ENCODE data around the gene ZNF217.
A peak's percentile ranks its signal among the peaks of the same experiment; 100 is the strongest.
"Not testable (repeated sequence)": the region's sequence is repeated elsewhere in the genome, so short reads cannot be mapped to it uniquely, and the experiment has no call there.

The ZNF217 gene

DNA sequence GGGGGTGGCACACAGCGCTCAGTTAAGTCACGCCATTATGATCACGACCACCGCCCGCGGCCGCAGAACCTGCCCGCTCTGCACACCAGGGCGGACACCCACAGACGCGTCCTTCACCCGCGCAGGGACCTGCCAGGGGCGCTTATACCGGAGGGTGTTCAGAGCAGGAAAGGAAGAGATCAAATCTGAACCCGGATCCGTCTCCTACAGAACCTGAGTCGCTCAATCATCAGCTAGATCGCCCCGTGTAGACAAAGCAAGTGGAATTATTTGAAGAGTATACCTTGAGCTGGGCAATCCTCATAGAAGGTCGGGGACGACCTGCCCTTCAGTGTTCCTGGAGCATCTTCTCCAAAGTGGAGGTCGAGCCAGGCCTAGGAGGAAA is 14.4 kb upstream of the ZNF217 start:
- no peaks in the 10 kb centered on the region for H3K27me3 ChIP-seq (replicated peaks; ENCODE audit: control insufficient read depth, insufficient read depth, low read length, poor library complexity, severe bottlenecking)
- no peak overlapping the region for H3K4me3 ChIP-seq (ENCODE audit: insufficient read depth, low read depth, low read length, poor library complexity, severe bottlenecking)
- DNase-seq, result no peak
- H3K36me3 ChIP-seq (ENCODE audit: control insufficient read depth, insufficient read depth, low read length), result no peaks in the 10 kb centered on the region
- peaks cover 13% of the 10 kb centered on the region for H3K4me1 ChIP-seq (ENCODE audit: control insufficient read depth, insufficient read depth, low read length, poor library complexity, severe bottlenecking)
- H3K9me3 ChIP-seq (ENCODE audit: control insufficient read depth, low read length), result no peaks in the 10 kb centered on the region
- H3K27ac ChIP-seq (ENCODE audit: insufficient read depth, low read length, poor library complexity, severe bottlenecking), result no peak overlapping the region

DNA sequence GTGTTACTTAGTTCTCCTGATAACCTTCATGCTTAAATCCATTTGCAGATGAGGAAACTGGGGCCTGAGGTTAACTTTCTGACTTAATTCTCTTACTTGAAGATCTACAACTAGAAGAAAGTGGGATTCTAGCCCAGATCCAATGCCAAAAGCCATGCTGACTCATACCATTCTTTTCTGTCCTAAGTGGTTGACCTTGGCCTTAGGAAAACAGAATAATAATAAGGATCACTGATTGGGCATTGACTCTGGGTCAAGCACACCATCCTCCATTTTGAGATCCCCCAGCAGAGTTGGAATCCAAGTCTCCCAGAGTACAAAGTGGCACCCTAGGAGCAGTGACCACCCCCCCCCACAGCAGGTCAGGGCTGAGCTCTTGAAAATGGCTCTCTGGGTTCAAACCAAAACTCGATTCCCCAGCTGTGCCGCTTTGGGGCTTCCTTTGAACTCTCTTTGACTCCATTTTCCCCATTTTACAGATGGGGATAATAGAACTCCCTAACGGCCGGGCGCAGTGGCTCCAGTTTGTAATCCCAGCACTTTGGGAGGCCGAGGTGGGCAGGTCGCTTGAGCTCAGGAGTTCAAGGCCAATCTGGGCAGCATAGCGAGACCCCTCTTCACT is 12.8 kb upstream of the ZNF217 start:
- Histone ChIP-seq H3K36me3 (ENCODE audit: control insufficient read depth, insufficient read depth, low read length) (no peaks in the 10 kb centered on the region), H3K4me3 (ENCODE audit: insufficient read depth, low read depth, low read length, poor library complexity, severe bottlenecking) (no peak overlapping the region), H3K9me3 (ENCODE audit: control insufficient read depth, low read length) (no peaks in the 10 kb centered on the region), H3K4me1 (ENCODE audit: control insufficient read depth, insufficient read depth, low read length, poor library complexity, severe bottlenecking) (peaks cover 13% of the 10 kb centered on the region), H3K27me3 (replicated peaks; ENCODE audit: control insufficient read depth, insufficient read depth, low read length, poor library complexity, severe bottlenecking) (no peaks in the 10 kb centered on the region), H3K27ac (ENCODE audit: insufficient read depth, low read length, poor library complexity, severe bottlenecking) (no peak overlapping the region)
- no peak for DNase-seq

DNA sequence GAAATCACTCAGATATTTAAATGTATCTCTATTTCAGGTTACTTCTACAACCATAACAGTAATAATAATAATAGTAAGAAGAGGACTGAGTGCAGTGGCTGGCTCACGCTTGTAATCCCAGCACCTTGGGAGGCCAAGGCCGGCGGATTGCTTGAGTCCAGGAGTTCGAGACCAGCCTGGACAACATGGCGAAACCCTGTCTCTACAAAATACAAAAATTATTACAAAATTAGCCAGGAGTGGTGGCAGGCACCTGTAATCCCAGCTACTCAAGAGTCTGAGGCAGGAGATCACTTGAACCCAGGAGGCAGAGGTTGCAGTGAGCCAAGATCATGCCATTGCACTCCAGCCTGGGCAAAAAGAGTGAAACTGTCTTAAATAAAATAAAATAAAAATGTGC is 11.8 kb upstream of the ZNF217 start:
- H3K9me3 ChIP-seq (ENCODE audit: control insufficient read depth, low read length); H3K27ac ChIP-seq (ENCODE audit: insufficient read depth, low read length, poor library complexity, severe bottlenecking); DNase-seq; H3K27me3 ChIP-seq (replicated peaks; ENCODE audit: control insufficient read depth, insufficient read depth, low read length, poor library complexity, severe bottlenecking); H3K4me3 ChIP-seq (ENCODE audit: insufficient read depth, low read depth, low read length, poor library complexity, severe bottlenecking); H3K36me3 ChIP-seq (ENCODE audit: control insufficient read depth, insufficient read depth, low read length): not testable (repeated sequence)
- H3K4me1 ChIP-seq (ENCODE audit: control insufficient read depth, insufficient read depth, low read length, poor library complexity, severe bottlenecking), result peaks cover 13% of the 10 kb centered on the region

DNA sequence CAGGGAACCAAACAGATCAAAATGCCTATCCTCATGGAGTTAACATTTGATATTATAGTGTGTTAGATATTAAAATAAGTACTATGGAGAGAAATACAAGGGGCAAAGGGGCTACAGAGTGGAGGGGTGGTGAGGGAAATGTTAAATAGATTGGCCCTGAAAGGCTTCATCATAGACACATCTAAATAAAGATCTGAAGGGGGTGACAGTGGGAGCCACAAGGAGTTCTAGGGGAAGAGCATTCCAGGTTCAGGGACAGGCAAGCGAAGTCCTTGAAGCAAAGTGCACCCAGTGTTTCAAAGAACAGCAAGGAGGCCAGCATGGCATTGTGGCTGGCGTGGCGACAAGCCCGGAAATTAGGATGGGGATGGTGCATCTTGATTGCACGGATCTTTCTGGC is 11.2 kb upstream of the ZNF217 start:
- DNase-seq; H3K27me3 ChIP-seq (replicated peaks; ENCODE audit: control insufficient read depth, insufficient read depth, low read length, poor library complexity, severe bottlenecking); H3K36me3 ChIP-seq (ENCODE audit: control insufficient read depth, insufficient read depth, low read length); H3K27ac ChIP-seq (ENCODE audit: insufficient read depth, low read length, poor library complexity, severe bottlenecking); H3K4me1 ChIP-seq (ENCODE audit: control insufficient read depth, insufficient read depth, low read length, poor library complexity, severe bottlenecking); H3K4me3 ChIP-seq (ENCODE audit: insufficient read depth, low read depth, low read length, poor library complexity, severe bottlenecking); H3K9me3 ChIP-seq (ENCODE audit: control insufficient read depth, low read length): not testable (repeated sequence)

DNA sequence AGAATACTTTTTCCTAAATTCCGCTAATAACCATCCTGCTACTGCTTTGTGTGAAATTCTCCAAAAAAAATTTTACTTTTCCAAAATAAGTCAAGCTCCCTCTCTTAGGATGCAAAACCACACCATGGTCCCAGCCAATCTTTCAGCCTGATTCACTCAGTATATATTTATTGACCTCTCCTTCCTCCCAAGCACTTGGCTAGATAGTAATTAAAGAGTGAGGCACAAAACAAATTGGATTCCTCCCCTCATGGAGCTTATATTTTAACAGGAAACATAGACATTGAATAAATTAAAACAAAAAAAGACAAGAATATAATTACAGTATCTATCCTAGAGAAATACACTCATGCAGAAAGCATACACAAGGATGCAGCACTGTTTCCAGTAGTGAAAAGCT is 9.0 kb upstream of the ZNF217 start:
- no peak for DNase-seq
- Histone ChIP-seq H3K4me1 (ENCODE audit: control insufficient read depth, insufficient read depth, low read length, poor library complexity, severe bottlenecking) (peaks cover 12% of the 10 kb centered on the region), H3K9me3 (ENCODE audit: control insufficient read depth, low read length) (no peaks in the 10 kb centered on the region), H3K36me3 (ENCODE audit: control insufficient read depth, insufficient read depth, low read length) (no peaks in the 10 kb centered on the region), H3K4me3 (ENCODE audit: insufficient read depth, low read depth, low read length, poor library complexity, severe bottlenecking) (no peak overlapping the region), H3K27ac (ENCODE audit: insufficient read depth, low read length, poor library complexity, severe bottlenecking) (no peak overlapping the region), H3K27me3 (replicated peaks; ENCODE audit: control insufficient read depth, insufficient read depth, low read length, poor library complexity, severe bottlenecking) (no peaks in the 10 kb centered on the region)

DNA sequence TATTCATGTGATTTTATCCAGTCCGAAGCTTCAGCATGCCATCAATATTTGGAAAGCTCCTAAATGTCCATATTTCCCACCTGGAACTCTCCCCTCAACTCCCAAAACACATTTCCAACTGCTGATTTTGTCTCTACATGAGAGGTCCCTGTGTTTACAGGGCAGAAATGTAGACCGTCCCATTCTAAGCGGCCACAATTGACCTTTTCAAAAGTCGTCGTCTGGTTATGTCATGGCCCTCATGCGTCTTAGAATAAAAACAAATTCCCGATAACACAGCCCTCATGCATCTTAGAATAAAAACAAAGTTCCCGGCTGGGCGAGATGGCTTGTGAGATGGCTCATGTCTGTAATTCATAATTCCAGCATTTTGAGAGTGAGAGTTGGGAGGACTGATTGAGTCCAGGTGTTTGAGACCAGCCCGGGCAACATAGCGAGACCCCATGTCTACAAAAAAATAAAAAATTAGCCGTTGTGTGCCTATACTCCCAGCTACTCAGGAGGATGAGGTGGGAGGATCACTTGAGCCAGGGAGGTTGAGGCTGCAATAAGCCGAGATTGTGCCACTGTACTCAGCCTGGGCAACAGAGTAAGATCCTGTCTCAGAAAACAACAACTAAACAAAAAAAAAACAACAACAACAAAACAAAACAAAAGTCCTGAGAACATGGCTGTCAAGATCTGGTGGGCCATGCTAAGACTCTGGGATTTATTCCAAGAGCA is 6.4 kb upstream of the ZNF217 start:
- no peak overlapping the region for H3K4me3 ChIP-seq (ENCODE audit: insufficient read depth, low read depth, low read length, poor library complexity, severe bottlenecking)
- peaks cover 15% of the 10 kb centered on the region for H3K4me1 ChIP-seq (ENCODE audit: control insufficient read depth, insufficient read depth, low read length, poor library complexity, severe bottlenecking)
- no peak for DNase-seq
- no peaks in the 10 kb centered on the region for H3K9me3 ChIP-seq (ENCODE audit: control insufficient read depth, low read length)
- no peaks in the 10 kb centered on the region for H3K27me3 ChIP-seq (replicated peaks; ENCODE audit: control insufficient read depth, insufficient read depth, low read length, poor library complexity, severe bottlenecking)
- no peaks in the 10 kb centered on the region for H3K36me3 ChIP-seq (ENCODE audit: control insufficient read depth, insufficient read depth, low read length)
- no peak overlapping the region for H3K27ac ChIP-seq (ENCODE audit: insufficient read depth, low read length, poor library complexity, severe bottlenecking)

DNA sequence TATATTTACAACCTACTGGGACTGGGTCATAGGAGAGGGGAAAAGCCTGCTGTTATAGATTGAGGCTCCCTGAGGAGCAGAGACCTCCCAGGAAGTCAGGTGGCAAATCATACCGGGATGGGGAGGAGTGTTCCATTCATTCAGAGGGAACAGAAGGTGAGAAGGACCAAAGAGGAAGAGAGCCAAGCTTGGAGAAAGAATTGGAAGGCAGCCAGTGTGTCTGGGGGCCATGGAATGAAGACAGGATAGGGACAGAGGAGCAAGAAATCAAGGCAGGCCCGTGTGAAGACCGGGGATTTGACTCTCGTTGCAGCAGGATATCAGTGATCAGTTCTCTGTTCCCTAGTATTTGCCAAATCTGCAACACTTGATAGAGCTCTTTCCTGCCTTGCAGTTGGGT is 5.7 kb upstream of the ZNF217 start:
- Histone ChIP-seq H3K27ac (ENCODE audit: insufficient read depth, low read length, poor library complexity, severe bottlenecking) (peak overlapping the region; percentile 44), H3K36me3 (ENCODE audit: control insufficient read depth, insufficient read depth, low read length) (no peaks in the 10 kb centered on the region), H3K4me3 (ENCODE audit: insufficient read depth, low read depth, low read length, poor library complexity, severe bottlenecking) (no peak overlapping the region), H3K4me1 (ENCODE audit: control insufficient read depth, insufficient read depth, low read length, poor library complexity, severe bottlenecking) (peaks cover 15% of the 10 kb centered on the region), H3K27me3 (replicated peaks; ENCODE audit: control insufficient read depth, insufficient read depth, low read length, poor library complexity, severe bottlenecking) (no peaks in the 10 kb centered on the region), H3K9me3 (ENCODE audit: control insufficient read depth, low read length) (no peaks in the 10 kb centered on the region)
- DNase-seq, result no peak

DNA sequence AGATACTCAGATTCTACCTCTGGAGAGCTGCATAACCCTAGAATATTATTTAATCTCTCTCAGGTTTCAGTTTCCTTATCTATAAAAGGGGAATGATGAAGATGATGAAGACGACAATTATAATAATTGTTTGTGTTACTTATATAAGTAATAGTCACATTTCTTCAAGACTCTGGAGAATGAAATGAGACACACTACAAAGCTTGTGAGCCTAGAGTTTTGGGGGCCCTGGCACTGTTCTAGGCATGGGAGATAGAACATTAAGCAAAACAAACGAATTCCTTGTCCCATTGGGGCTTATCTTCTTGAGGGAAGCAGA is 5.4 kb upstream of the ZNF217 start:
- Histone ChIP-seq H3K27ac (ENCODE audit: insufficient read depth, low read length, poor library complexity, severe bottlenecking) (peak overlapping the region; percentile 44), H3K4me1 (ENCODE audit: control insufficient read depth, insufficient read depth, low read length, poor library complexity, severe bottlenecking) (peaks cover 15% of the 10 kb centered on the region), H3K36me3 (ENCODE audit: control insufficient read depth, insufficient read depth, low read length) (no peaks in the 10 kb centered on the region), H3K27me3 (replicated peaks; ENCODE audit: control insufficient read depth, insufficient read depth, low read length, poor library complexity, severe bottlenecking) (no peaks in the 10 kb centered on the region), H3K4me3 (ENCODE audit: insufficient read depth, low read depth, low read length, poor library complexity, severe bottlenecking) (no peak overlapping the region), H3K9me3 (ENCODE audit: control insufficient read depth, low read length) (no peaks in the 10 kb centered on the region)
- DNase-seq, result no peak

DNA sequence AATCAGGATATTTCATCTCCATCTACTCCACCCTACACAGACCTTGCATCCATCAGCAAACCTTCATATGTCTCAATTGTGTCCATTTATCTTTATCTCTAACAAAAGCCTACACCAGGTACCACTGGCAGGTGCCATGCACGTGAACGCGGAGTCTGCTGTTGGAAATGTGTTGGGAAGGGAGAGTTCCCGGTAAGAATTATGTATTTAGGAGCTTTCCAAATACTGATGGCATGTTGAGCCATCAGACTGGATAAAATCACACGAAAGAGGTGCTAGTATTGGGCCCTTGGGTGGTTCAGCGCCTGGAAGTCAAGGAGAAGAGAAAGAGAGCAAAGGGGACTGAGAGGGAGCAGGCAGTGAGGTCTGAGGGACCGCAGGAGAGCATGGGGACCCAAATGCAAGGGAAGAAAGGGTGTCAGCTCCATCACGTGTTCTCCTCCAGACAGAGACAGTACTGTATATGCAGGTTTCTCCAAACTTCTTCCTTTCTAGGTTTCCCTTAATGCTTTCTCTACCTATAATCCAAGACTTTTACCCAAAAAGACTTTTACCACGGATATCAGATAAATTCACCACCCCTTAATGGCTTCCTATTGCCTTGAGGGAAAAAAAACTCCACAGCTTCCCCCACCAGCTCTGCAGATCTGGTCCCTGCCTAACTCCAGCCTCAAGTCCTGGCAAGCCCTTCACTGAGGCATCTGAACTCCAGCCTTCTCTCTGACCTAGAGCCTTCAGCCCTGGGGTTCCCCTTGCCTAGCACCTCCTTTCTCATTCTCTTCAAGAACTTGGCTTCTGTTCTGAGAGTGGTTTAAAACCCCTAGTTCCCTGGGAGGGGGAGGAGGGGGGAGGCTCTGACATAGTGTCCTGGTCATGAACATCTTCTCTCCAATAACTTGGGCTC is 4.8 kb upstream of the ZNF217 start:
- Histone ChIP-seq H3K36me3 (ENCODE audit: control insufficient read depth, insufficient read depth, low read length) (no peaks in the 10 kb centered on the region), H3K4me1 (ENCODE audit: control insufficient read depth, insufficient read depth, low read length, poor library complexity, severe bottlenecking) (peaks cover 15% of the 10 kb centered on the region), H3K27me3 (replicated peaks; ENCODE audit: control insufficient read depth, insufficient read depth, low read length, poor library complexity, severe bottlenecking) (no peaks in the 10 kb centered on the region), H3K4me3 (ENCODE audit: insufficient read depth, low read depth, low read length, poor library complexity, severe bottlenecking) (no peak overlapping the region), H3K27ac (ENCODE audit: insufficient read depth, low read length, poor library complexity, severe bottlenecking) (peak overlapping the region; percentile 44), H3K9me3 (ENCODE audit: control insufficient read depth, low read length) (no peaks in the 10 kb centered on the region)
- DNase-seq, result no peak

DNA sequence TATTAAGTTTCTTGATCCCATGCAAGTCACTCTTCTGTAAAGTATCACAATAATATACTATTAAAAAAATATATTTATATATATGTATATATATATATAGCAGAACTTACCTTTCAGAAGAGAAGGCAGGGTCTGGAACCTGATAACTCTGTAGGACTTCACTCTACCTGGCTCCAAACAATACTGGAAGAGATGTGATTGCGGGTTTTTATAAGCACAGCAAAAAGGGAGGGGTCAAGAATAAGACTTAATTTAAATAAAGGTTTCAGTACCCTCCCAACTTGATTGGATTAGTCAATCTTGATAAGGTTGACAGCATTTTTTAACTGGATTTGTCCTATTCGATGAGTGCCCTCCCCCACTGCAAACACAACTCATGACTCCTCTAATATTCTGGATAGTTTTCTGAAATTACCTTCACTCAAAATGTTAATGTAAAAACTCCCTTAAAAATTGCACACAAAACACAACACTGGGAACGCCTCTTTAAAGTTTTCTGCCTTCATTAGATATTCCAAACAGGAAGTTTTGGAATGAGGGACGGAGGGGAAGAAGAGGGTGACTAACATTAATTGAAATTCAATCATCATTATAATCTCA is 4.0 kb upstream of the ZNF217 start:
- Histone ChIP-seq H3K27me3 (replicated peaks; ENCODE audit: control insufficient read depth, insufficient read depth, low read length, poor library complexity, severe bottlenecking) (no peaks in the 10 kb centered on the region), H3K4me1 (ENCODE audit: control insufficient read depth, insufficient read depth, low read length, poor library complexity, severe bottlenecking) (peaks cover 15% of the 10 kb centered on the region), H3K9me3 (ENCODE audit: control insufficient read depth, low read length) (no peaks in the 10 kb centered on the region), H3K27ac (ENCODE audit: insufficient read depth, low read length, poor library complexity, severe bottlenecking) (no peak overlapping the region), H3K36me3 (ENCODE audit: control insufficient read depth, insufficient read depth, low read length) (no peaks in the 10 kb centered on the region), H3K4me3 (ENCODE audit: insufficient read depth, low read depth, low read length, poor library complexity, severe bottlenecking) (no peak overlapping the region)
- DNase-seq, result no peak

All from effector memory CD4-positive, alpha-beta T cell (primary cell).